ENCODE results near the gene RNF39. TPM values are rescaled to one million over a fixed set of nuclear protein-coding genes. Genes with fewer than 3 reads are reported as not detected.

RNF39 gene
- total and polyA plus RNA-seq, 2 of the 4 experiments (the other 2 are of a cell fraction): not detected

DNA sequence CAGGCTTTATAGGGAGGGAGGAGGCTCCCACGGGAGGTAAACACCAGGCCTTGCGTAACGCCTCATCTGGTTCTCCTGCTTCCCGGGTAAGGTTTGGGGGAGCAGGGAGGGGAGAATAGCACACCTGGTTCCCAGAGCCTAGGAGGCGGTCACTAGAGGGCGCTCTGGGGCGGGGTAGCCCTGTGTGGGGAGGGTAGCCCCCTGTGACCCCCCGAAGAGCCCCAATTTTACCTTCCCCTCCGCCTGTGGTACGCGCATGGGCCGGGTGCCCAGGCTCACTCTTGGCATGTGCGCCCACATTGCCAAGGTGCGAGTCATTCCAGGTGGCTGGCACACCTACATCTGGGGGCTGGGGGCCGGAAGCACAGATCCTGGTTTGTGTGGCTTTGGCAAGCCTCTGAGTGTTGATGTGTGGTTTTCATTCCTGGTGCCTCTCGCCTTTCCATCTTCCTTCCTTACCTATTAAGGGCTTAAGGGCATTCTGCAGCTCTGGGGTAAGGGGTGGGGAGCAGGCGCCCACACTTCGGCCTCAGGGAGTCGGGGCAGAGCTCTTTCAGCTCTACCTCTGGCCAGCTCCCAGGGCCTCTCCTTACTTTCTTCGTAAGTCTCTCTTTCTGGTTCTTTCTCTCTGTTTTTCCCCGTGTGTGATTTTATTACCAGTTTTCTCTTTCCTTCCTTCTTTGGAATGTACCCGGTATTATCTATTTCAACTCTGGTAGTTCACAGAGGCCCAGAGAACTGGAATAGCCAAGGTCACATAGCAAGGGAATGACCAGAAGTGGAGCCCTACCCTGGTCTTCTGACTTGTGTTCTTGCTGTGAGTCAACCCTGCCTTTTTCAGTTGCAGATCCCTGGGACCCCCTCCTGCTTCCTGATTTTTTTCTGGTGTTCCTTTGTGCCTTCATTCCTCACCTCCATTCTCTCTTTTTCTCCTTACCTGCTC, 492 bp upstream of the RNF39 start:
- TF ChIP-seq BHLHE40 (IDR thresholded peaks at IDR 0.05; ENCODE audit: low read depth, low read length): no peak
- TF ChIP-seq, protein P1, sequence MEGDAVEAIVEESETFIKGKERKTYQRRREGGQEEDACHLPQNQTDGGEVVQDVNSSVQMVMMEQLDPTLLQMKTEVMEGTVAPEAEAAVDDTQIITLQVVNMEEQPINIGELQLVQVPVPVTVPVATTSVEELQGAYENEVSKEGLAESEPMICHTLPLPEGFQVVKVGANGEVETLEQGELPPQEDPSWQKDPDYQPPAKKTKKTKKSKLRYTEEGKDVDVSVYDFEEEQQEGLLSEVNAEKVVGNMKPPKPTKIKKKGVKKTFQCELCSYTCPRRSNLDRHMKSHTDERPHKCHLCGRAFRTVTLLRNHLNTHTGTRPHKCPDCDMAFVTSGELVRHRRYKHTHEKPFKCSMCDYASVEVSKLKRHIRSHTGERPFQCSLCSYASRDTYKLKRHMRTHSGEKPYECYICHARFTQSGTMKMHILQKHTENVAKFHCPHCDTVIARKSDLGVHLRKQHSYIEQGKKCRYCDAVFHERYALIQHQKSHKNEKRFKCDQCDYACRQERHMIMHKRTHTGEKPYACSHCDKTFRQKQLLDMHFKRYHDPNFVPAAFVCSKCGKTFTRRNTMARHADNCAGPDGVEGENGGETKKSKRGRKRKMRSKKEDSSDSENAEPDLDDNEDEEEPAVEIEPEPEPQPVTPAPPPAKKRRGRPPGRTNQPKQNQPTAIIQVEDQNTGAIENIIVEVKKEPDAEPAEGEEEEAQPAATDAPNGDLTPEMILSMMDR (conservative IDR thresholded peaks at IDR 0.05; ENCODE audit: low read depth, low read length): peak; percentile 24; the same call in 1 of the 2 replicates
- no peak for TF ChIP-seq MAZ (IDR thresholded peaks at IDR 0.05; ENCODE audit: borderline replicate concordance, low read depth, low read length)
- no peak for TF ChIP-seq POLR2A (IDR thresholded peaks at IDR 0.05; ENCODE audit: low read depth, low read length)
- no peak for TF ChIP-seq RAD21 (IDR thresholded peaks at IDR 0.05; ENCODE audit: low read length)
- TF ChIP-seq CEBPB (IDR thresholded peaks at IDR 0.05; ENCODE audit: low read depth, low read length): peak; percentile 50
- TF ChIP-seq MAFK (IDR thresholded peaks at IDR 0.05; ENCODE audit: low read depth, low read length): no peak
- TF ChIP-seq USF2 (IDR thresholded peaks at IDR 0.05; ENCODE audit: low read depth, low read length): no peak
- TF ChIP-seq, protein P2, sequence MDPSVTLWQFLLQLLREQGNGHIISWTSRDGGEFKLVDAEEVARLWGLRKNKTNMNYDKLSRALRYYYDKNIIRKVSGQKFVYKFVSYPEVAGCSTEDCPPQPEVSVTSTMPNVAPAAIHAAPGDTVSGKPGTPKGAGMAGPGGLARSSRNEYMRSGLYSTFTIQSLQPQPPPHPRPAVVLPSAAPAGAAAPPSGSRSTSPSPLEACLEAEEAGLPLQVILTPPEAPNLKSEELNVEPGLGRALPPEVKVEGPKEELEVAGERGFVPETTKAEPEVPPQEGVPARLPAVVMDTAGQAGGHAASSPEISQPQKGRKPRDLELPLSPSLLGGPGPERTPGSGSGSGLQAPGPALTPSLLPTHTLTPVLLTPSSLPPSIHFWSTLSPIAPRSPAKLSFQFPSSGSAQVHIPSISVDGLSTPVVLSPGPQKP (IDR thresholded peaks at IDR 0.05; ENCODE audit: borderline replicate concordance, low read depth, low read length): no peak
- Histone ChIP-seq H3K4me2 (ENCODE audit: low read depth, low read length) (peak overlapping the region; percentile 57; the same call in 1 of the 2 replicates), H3K4ac (ENCODE audit: low read depth, low read length) (no peak overlapping the region), H2AK9ac (replicated peaks; ENCODE audit: low read depth, low read length, poor library complexity) (no peak overlapping the region), H2AFZ (replicated peaks; ENCODE audit: low read length, poor library complexity) (peak overlapping the region; percentile 76), H3K56ac (ENCODE audit: extremely low read depth, insufficient read depth, low read length) (no peak overlapping the region), H3K27ac (ENCODE audit: insufficient read depth, low read length) (no peak overlapping the region), H3K23ac (ENCODE audit: low read depth, low read length) (0 out of 2 replicates have a peak overlapping the region, but pooled peaks have one; percentile 8), H2BK5ac (ENCODE audit: low read depth, low read length, poor library complexity, severe bottlenecking) (no peak overlapping the region), H3K36me3 (ENCODE audit: control insufficient read depth, insufficient read depth, low read length) (no peaks in the 10 kb centered on the region), H3K14ac (replicated peaks; ENCODE audit: low read depth, low read length) (no peak overlapping the region), H3K9me3 (ENCODE audit: control insufficient read depth, insufficient read depth, low read length) (no peaks in the 10 kb centered on the region), H3K27me3 (ENCODE audit: control insufficient read depth, insufficient read depth, low read length) (peaks cover 79% of the 10 kb centered on the region), H4K8ac (ENCODE audit: low read depth in 2 of 2, low read length in 2 of 2) (no peak overlapping the region), H3K9ac (ENCODE audit: low read depth, low read length) (no peak overlapping the region), H4K91ac (ENCODE audit: insufficient read depth, low read depth, low read length) (no peak overlapping the region), H3K4me1 (ENCODE audit: control insufficient read depth, insufficient read depth, low read length) (peaks cover 5% of the 10 kb centered on the region; the same call in 1 of the 2 replicates), H4K20me1 (ENCODE audit: insufficient read depth, low read length) (no peaks in the 10 kb centered on the region), H2BK15ac (ENCODE audit: low read depth, low read length) (no peak overlapping the region), H3K18ac (ENCODE audit: low read depth, low read length) (no peak overlapping the region), H2BK20ac (ENCODE audit: low read depth, low read length) (no peak overlapping the region), H3K9me1 (ENCODE audit: insufficient read depth, low read length) (peaks cover 3% of the 10 kb centered on the region; the same call in 1 of the 2 replicates), H2AK5ac (ENCODE audit: low read depth, low read length) (no peak overlapping the region), H3K4me3 (ENCODE audit: insufficient read depth, low read depth, low read length) (no peak overlapping the region), H4K5ac (ENCODE audit: low read depth, low read length) (no peak overlapping the region), H2BK120ac (ENCODE audit: low read depth, low read length) (no peak overlapping the region), H3K79me1 (ENCODE audit: low read depth in 1 of 2, low read length in 2 of 2) (no peaks in the 10 kb centered on the region)
- ATAC-seq (ENCODE audit: low read depth): no peak
- BruUV-seq (replicated peaks): no TSS peak
- CTCF ChIA-PET: no interaction called here
- DNase-seq: no peak
- dilution Hi-C loops (cut with HindIII; ENCODE audit: low sequenced_read_pairs, unreplicated experiment) (no loop called here), in situ Hi-C loops (cut with MboI; ENCODE audit: low sequenced_read_pairs) (no loop called here), intact Hi-C loops (cut with micrococcal nuclease) (no loop called here)
- WGBS, 2 experiments (ENCODE audit: extremely low coverage in 2 of 2, insufficient read length in 1 of 2): 50% methylated on average over 1 of the region's 22 CpGs; no CpG with 5 or more reads in 1 of the 2 experiments
- POLR2A ChIA-PET (ENCODE audit: unreplicated experiment): no interaction called here
